Measurements from ENCODE around the gene DOCK7. TPM values are rescaled to one million over a fixed set of nuclear protein-coding genes. Genes with fewer than 3 reads are reported as not detected.

The DOCK7 gene
- total RNA-seq, 6 experiments from 2014 or later: 93.3 to 115 (median 105) TPM

GRCh38 chr1:62493656-62494055 lies 194.5 kb downstream of the DOCK7 start:
- H3K36me3 Mint-ChIP-seq (ENCODE audit: low read depth): peaks cover 28% of the 10 kb centered on the region
- no peak overlapping the region for H3K27ac Mint-ChIP-seq
- H3K4me1 Mint-ChIP-seq (ENCODE audit: low read depth): peaks cover 18% of the 10 kb centered on the region
- no peak for DNase-seq
- H3K4me3 Mint-ChIP-seq: no peak overlapping the region
- no peak for TF ChIP-seq CTCF (IDR thresholded peaks at IDR 0.05)
- H3K9me3 Mint-ChIP-seq: no peaks in the 10 kb centered on the region
- peaks cover 2% of the 10 kb centered on the region for H3K27me3 Mint-ChIP-seq (ENCODE audit: insufficient read depth)

- TF ChIP-seq CTCF (IDR thresholded peaks at IDR 0.05): no peak
- Mint-ChIP-seq H3K9me3 (no peaks in the 10 kb centered on the region), H3K4me1 (ENCODE audit: low read depth) (peaks cover 13% of the 10 kb centered on the region), H3K36me3 (ENCODE audit: low read depth) (peaks cover 27% of the 10 kb centered on the region; the same call in 1 of the 2 replicates), H3K27ac (no peak overlapping the region), H3K4me3 (no peak overlapping the region), H3K27me3 (ENCODE audit: insufficient read depth) (peaks cover 2% of the 10 kb centered on the region; the same call in 1 of the 2 replicates)
- DNase-seq: no peak
Measured at GRCh38 chr1:62492521-62492920, 195.7 kb downstream of the DOCK7 start.

GRCh38 chr1:62487956-62488355 lies 200.2 kb downstream of the DOCK7 start:
- Mint-ChIP-seq H3K4me3 (no peak overlapping the region), H3K9me3 (no peaks in the 10 kb centered on the region), H3K27ac (no peak overlapping the region), H3K4me1 (ENCODE audit: low read depth) (no peaks in the 10 kb centered on the region), H3K36me3 (ENCODE audit: low read depth) (peaks cover 18% of the 10 kb centered on the region; the same call in 1 of the 2 replicates), H3K27me3 (ENCODE audit: insufficient read depth) (peaks cover 2% of the 10 kb centered on the region; the same call in 1 of the 2 replicates)
- no peak for TF ChIP-seq CTCF (IDR thresholded peaks at IDR 0.05)
- no peak for DNase-seq

- Mint-ChIP-seq H3K27ac (no peak overlapping the region), H3K36me3 (ENCODE audit: low read depth) (peaks cover 14% of the 10 kb centered on the region; the same call in 1 of the 2 replicates), H3K9me3 (no peaks in the 10 kb centered on the region), H3K27me3 (ENCODE audit: insufficient read depth) (peaks cover 4% of the 10 kb centered on the region; the same call in 1 of the 2 replicates), H3K4me3 (no peak overlapping the region), H3K4me1 (ENCODE audit: low read depth) (no peaks in the 10 kb centered on the region)
- no peak for DNase-seq
- TF ChIP-seq CTCF (IDR thresholded peaks at IDR 0.05): no peak
Measured at GRCh38 chr1:62484824-62485468, 203.2 kb downstream of the DOCK7 start.

GRCh38 chr1:62481681-62482080 lies 206.5 kb downstream of the DOCK7 start:
- DNase-seq: no peak
- no peak for TF ChIP-seq CTCF (IDR thresholded peaks at IDR 0.05)
- Mint-ChIP-seq H3K27ac (no peak overlapping the region), H3K4me3 (no peak overlapping the region), H3K27me3 (ENCODE audit: insufficient read depth) (peaks cover 4% of the 10 kb centered on the region; the same call in 1 of the 2 replicates), H3K36me3 (ENCODE audit: low read depth) (peaks cover 10% of the 10 kb centered on the region; the same call in 1 of the 2 replicates), H3K4me1 (ENCODE audit: low read depth) (no peaks in the 10 kb centered on the region), H3K9me3 (no peaks in the 10 kb centered on the region)

Data from HFFc6 (cell line).